Measurements from ENCODE around the gene MED27.

GRCh38 chr9:131863306-131863896, 216.3 kb downstream of the MED27 start:
- TF ChIP-seq CTCF (IDR thresholded peaks at IDR 0.05) = no peak
- TF ChIP-seq POLR2AphosphoS5 (IDR thresholded peaks at IDR 0.05) = no peak
- no peak for TF ChIP-seq POLR2A (IDR thresholded peaks at IDR 0.05)
- TF ChIP-seq EP300 (IDR thresholded peaks at IDR 0.05) = no peak

All from sigmoid colon (tissue), 4 donors.